ENCODE data around the gene CACNG1.

CACNG1 gene

DNA sequence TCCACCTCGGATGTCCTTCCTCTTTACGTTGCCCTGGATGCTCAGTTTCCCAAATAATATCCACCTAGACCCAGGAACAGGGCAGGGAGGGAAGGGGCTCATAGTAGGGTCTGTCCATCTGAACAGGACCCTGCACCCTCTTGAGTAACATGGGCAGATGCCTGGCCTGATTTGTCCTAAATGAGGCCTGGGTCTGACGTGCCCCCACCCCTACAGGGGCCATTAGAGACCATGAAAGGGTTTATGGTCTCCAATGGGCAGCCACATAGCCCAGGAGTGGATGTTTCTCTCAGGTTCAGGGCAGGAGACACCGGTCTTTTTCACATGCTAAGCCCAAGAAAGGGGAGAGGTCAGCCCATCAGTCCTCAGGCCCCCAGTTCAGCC lies 6.8 kb downstream of the CACNG1 start:
- DNase-seq (ENCODE audit: low read depth in 1 of 2, low spot score in 1 of 2) = no peak

- DNase-seq (ENCODE audit: low read depth in 1 of 2, low spot score in 1 of 2) = no peak
Observed at GRCh38 chr17:67051837-67052236, 7.5 kb downstream of the CACNG1 start.

DNA sequence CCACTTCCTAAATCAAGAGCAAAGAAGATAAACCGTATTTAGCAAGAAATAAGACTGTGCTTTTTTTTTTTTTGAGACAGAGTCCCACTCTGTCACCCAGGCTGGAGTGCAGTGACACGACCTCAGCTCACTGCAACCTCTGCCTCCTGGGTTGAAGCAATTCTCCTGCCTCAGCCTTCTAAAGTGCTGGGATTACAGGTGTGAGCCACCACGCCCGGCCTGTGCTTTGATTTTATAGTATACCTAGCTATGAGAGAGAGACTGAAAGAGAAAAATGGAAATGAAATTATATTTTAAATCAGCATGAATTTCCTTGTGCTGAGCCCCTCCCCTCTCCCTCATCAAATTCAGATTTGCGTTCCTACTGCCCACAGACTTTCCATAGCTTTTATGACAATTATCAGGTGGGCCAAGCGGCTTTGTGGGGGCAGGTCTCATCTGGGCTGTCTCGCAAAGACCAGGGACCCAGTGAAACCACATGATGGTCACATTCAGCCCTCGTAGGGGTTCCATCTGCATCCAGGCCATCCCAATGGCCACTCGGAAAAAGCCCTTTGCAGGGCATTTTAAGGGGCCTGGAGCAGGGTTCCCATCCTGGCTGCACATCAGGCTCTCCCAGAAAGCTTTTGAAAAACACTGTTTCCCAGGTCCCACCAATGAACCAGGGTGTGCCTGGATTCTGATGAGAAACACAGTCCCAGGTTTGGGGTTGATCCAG lies 8.5 kb downstream of the CACNG1 start:
- no peak for DNase-seq (ENCODE audit: low read depth in 1 of 2, low spot score in 1 of 2)

DNA sequence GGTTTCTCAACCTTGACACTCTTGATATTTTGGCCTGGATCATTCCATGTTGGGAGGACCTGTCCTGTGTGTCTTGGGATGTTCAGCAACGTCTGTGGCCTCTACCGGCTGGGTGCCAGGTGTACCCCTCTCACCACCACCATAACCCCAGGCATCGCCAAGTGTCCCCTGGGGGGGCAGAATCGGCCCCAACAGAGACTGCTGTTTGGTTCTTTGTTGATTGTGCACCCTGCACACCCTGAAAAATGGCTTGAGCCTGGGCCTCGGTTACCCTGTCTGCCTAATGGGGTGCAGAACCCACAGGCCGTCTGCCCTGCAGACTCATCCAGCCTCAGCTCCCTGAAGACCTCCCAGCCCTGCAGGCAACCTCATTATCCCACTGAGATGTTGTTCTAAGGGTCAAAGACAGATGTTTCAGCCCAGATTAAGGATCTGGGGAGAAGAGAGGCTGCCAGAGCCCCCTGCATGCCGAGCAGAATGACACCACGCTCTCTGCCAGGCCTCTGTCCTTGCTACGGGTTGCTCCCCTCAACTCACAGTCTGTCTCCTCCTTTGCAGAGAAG lies 9.2 kb downstream of the CACNG1 start:
- no peak for DNase-seq (ENCODE audit: low read depth in 1 of 2, low spot score in 1 of 2)

- no peak for DNase-seq (ENCODE audit: low read depth in 1 of 2, low spot score in 1 of 2)
Observed at GRCh38 chr17:67054011-67054591, 9.7 kb downstream of the CACNG1 start.

DNA sequence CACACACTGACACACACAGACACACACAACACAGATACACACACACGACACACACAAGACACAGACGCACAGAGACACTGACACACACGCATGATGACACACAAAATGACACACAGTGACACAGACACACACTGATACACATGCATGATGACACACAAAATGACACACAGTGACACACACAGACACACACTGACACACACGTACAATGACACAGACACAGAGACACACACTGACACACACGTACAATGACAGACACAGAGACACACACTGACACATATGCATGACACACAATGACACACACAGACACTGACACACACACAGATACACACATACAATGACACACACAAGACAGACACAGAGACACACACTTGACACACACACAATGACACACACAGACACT lies 10.3 kb downstream of the CACNG1 start:
- DNase-seq (ENCODE audit: low read depth in 1 of 2, low spot score in 1 of 2) = no peak

DNA sequence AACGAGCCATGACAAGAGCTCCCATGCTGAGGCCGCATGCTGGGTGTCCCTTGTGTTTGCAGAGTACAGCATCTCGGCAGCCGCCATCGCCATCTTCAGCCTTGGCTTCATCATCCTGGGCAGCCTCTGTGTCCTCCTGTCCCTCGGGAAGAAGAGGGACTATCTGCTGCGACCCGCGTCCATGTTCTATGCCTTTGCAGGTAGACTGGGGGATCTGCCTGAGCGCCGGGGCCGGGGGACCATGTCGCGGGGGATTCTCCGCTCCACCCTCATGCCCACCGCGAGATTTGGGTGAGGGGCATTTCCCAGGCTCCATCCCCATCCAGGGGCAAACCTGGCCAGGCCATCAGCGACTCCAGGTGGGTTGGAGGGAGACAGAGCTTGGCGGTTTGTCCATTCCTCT lies 10.7 kb downstream of the CACNG1 start:
- no peak for DNase-seq (ENCODE audit: low read depth in 1 of 2, low spot score in 1 of 2)

- no peak for DNase-seq (ENCODE audit: low read depth in 1 of 2, low spot score in 1 of 2)
Observed at GRCh38 chr17:67055811-67056745, 11.7 kb downstream of the CACNG1 start.

- no peak for DNase-seq (ENCODE audit: low read depth in 1 of 2, low spot score in 1 of 2)
Observed at GRCh38 chr17:67056746-67057490, 12.6 kb downstream of the CACNG1 start.

DNA sequence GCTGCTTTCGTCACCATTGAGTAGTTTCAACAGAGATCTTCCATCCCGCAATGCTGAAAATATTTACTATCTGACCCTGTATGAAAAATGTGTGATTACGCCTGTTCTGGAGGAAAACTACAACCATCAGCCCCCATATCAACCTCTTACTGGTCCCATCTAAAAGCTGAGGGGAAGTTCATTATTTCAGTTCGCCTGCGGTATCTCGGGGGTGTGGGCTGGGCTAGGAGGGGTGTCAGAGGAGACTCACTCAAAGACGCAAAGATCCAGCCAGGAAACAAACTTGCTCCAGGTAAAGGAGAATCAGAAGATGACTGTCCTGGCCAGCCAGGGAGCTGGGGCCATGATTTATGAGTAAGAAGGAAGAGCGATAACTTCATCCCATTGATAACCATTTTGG lies 13.7 kb downstream of the CACNG1 start:
- no peak for DNase-seq (ENCODE audit: low read depth in 1 of 2, low spot score in 1 of 2)

DNA sequence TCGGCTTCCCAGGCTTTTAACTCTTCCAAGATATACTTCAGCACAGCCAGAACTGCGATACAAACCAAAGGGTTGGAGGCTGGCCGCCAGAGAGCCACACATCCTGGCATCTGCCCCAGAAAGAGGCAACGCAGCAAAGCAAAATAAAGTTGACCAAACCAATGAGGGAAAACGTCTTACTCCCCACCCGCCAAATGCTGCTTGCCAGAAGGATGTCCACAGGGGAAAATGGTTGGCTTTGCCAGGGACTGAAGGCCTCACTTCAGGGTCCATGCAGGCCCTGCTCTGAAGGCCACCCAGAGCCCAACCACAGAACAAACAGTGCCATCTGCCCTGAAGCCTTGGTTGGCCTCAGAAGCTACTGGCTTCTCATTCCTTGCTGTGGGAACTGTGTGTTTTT lies 15.0 kb downstream of the CACNG1 start:
- no peak for DNase-seq (ENCODE audit: low read depth in 1 of 2, low spot score in 1 of 2)

- no peak for DNase-seq (ENCODE audit: low read depth in 1 of 2, low spot score in 1 of 2)
Observed at GRCh38 chr17:67063141-67063540, 18.8 kb downstream of the CACNG1 start.

DNA sequence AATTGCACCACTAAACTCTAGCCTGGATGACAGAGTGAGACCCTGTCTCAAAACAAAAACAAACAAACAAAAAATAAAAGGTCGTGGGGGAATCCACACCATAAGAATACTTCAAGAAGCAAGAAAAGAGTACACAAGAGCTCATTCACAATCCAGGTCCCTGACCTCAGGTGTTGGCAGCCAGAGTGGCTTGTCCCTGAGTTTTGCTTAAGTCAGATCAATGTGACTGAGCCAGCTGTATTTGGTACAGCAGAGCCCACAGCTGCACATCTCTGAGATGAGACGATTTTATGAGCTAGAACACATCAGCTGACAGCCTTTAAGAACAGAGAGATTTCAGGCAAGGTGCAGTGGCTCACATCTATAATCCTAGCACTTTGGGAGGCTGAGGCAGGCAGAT lies 22.4 kb downstream of the CACNG1 start:
- DNase-seq (ENCODE audit: low read depth in 1 of 2, low spot score in 1 of 2) = no peak

GRCh38 chr17:67067571-67068482 lies 23.5 kb downstream of the CACNG1 start:
- no peak for DNase-seq (ENCODE audit: low read depth in 1 of 2, low spot score in 1 of 2)

DNA sequence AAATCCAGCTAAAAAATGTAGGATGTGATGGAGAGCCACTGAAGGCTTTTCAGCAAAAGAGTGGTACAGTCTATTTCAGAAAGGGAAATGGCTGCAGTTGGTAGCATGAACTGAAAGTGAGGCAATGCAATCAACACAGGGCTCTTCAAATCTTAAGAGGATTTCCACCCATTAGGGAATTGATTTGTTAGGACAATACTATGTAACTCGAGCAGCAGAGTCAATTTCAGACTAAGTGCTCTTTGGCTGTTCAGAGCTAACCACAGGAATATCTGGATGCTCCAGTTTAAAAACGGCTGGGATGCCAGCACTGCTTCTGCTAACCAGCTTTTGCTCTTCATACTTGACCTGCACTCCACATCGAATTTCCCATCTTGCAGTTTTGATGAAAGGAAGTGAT lies 24.6 kb downstream of the CACNG1 start:
- no peak for DNase-seq (ENCODE audit: low read depth in 1 of 2, low spot score in 1 of 2)

DNA sequence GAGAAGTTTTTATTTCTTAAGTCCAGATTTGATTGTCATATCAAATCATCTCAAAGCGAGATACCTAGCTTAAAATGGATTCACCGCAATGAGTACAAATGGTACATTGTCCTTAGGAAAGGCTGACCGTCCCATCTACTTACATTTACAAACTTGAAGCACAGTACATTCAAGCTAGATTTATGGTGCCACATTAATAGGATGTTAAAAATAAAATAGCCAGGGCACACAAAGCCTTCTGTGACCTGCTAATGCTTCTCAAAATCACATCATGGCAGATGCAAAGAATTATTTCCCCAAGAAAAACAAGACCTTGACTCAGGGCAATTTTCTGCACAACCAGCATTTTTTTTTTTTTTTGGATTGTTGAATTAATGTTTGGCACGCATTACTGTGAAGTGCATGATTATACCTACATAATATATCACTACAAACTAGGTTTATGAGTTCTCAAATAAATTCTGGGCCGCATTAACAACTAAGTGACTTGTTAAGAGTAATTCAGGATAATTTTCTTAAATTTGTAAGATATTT lies 25.3 kb downstream of the CACNG1 start:
- DNase-seq (ENCODE audit: low read depth in 1 of 2, low spot score in 1 of 2) = no peak

GRCh38 chr17:67071595-67071994 lies 27.2 kb downstream of the CACNG1 start:
- no peak for DNase-seq (ENCODE audit: low read depth in 1 of 2, low spot score in 1 of 2)

DNA sequence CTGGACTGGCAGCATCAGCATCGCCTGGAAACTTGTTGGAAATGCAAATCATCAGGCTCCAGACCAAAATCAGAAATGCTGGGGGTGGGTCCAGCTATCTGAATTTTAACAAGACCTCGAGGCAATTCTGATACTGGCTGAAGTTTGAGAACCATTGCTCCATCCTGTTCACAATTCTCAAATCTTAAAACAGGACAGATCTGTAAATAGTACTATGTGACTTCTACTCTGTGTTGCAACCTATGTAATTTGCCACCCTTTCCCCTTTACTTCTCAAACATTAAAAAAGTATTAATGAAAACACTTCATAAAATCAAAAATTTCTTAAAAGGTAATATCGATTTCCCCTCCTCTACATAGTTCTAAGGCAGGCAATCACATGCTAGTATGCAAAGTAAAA lies 28.5 kb downstream of the CACNG1 start:
- DNase-seq (ENCODE audit: low read depth in 1 of 2, low spot score in 1 of 2) = no peak

DNA sequence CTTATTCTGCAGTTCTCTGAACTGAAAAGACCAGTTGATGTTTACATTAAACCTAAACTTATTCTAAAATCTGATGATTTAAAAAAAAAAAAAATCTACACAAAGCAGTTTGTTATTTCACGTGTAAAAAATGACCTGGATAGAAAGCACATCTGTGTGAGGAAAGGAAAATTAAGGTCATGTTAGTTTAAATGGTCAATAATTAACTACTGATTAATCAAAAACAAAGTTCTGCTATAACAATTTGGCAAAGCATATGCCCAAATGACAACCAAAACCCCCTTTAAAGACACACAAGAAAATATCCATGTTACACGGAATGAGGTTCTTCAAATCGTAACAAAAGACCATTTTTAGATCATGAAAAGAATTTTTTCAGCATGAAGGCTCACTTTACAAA lies 30.4 kb downstream of the CACNG1 start:
- DNase-seq (ENCODE audit: low read depth in 1 of 2, low spot score in 1 of 2) = no peak

DNA sequence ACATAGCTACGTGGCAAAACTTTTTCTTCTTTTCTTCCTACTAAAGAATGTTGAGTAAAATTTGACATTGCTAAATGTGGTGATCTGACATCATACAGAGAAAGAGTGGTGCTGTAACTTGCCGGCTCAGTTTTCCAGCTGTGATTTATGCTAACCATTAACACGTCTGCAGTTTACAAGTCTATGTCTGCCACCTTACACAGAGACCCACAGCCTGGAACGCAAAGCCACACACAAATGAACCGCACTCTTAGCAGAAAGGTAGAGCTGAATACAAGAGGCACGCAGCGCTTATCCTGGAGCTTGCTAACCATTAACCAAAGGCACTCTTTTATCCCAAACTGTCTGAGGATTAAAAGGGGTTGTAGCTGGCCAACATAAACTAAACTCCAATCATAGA lies 31.9 kb downstream of the CACNG1 start:
- DNase-seq (ENCODE audit: low read depth in 1 of 2, low spot score in 1 of 2) = no peak
